BLaER1 treated with 17β-estradiol and CSF1 and Interleukin-3, amounts not matched to agents 10 nM and 100 nM (cell line): ENCODE measurements around the gene SEC24B.
"Not testable (repeated sequence)": the region's sequence is repeated elsewhere in the genome, so short reads cannot be mapped to it uniquely, and the experiment has no call there.

Experiments used
- H3K27ac ChIP-seq, 11 experiments: shearing (Covaris generic); formaldehyde crosslinking; 2 replicates each; pipeline ENCODE4 v1.8.1; 2022
- H3K27me3 ChIP-seq, 11 experiments: shearing (Covaris generic); formaldehyde crosslinking; 2 replicates each; pipeline ENCODE4 v1.8.1; 2022
- H3K36me3 ChIP-seq, 11 experiments: shearing (Covaris generic); formaldehyde crosslinking; 2 replicates each; pipeline ENCODE4 v1.8.1; 2022
- H3K4me1 ChIP-seq, 10 experiments: shearing (Covaris generic); formaldehyde crosslinking; 2 replicates each; pipeline ENCODE4 v1.8.1; 2022
- H3K4me2 ChIP-seq, 11 experiments: shearing (Covaris generic); formaldehyde crosslinking; 2 replicates each; pipeline ENCODE4 v1.8.1; 2022
- H3K4me3 ChIP-seq, 10 experiments: shearing (Covaris generic); formaldehyde crosslinking; 2 replicates each; pipeline ENCODE4 v1.8.1; 2022
- H3K9ac ChIP-seq, 11 experiments: shearing (Covaris generic); formaldehyde crosslinking; 2 replicates each; pipeline ENCODE4 v1.8.1; 2022
- H3K9me3 ChIP-seq, 11 experiments: shearing (Covaris generic); formaldehyde crosslinking; replicated peaks in 1 of 11; 2 replicates each; pipeline ENCODE4 v1.8.1; 2022
- H4K20me1 ChIP-seq, 11 experiments: shearing (Covaris generic); formaldehyde crosslinking; 2 replicates each; pipeline ENCODE4 v1.8.1; 2022
- Cebpa-rat ChIP-seq, 11 experiments: shearing (Covaris generic); IDR thresholded peaks; 2 replicates each; pipeline ENCODE4 v1.8.1; 2022

SEC24B gene

GRCh38 chr4:109440948-109441347, 7.3 kb downstream of the SEC24B start:
- H3K4me3 ChIP-seq: no peak overlapping the region
- TF ChIP-seq Cebpa-rat (IDR thresholded peaks at IDR 0.05): no peak
- no peak overlapping the region for H3K9ac ChIP-seq
- peaks cover 6 to 43% (median 21%) of the 10 kb centered on the region in 11 experiments for H3K36me3 ChIP-seq
- H3K4me2 ChIP-seq: 0 out of 22 replicates have a peak overlapping the region, but pooled peaks of 1 of the 11 experiments have one; percentile 2
- H3K4me1 ChIP-seq: peaks cover 30 to 82% (median 56%) of the 10 kb centered on the region in 10 experiments
- peaks cover under 1 to 12% (median 4%) of the 10 kb centered on the region in 11 experiments; a peak in 13 of 22 replicates for H3K9me3 ChIP-seq
- no peak overlapping the region for H3K27ac ChIP-seq
- H3K27me3 ChIP-seq: no peaks in the 10 kb centered on the region
- H4K20me1 ChIP-seq: peaks cover 92 to 100% (median 100%) of the 10 kb centered on the region in 11 experiments

DNA sequence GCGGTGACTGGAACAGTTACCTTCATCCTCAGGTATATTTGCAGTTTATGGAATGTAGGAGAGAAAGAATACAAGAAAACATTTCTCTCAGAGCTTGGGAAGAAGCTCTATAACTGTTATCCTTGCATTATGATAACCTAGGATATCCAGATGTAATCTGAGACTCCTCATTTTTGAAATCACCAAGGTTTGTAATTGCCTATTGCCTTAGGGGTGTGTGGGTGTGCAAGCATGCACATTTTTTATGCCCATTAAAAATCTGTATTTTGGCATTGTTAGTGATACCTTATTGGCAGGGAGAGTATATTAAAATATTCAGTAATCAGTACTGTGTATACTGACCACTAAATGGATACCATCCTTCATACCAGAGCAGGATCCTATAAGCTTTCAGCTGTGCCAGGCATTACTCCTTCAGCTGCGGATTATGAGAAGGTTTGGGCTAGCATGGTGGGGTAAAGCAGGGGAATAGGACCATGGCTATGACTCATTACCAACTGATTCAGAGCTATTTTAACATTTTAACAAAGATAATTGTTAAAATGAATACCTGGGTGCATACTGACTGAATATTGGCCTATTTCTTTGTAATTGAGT, 8.3 kb downstream of the SEC24B start:
- Histone ChIP-seq H3K27me3 (no peaks in the 10 kb centered on the region), H3K9ac (no peak overlapping the region), H3K4me3 (no peak overlapping the region), H3K4me2 (peak overlapping the region in 2 of 11 experiments; percentile 1 to 21; a peak in 3 of 22 replicates), H3K4me1 (peaks cover 24 to 72% (median 46%) of the 10 kb centered on the region in 10 experiments), H3K27ac (no peak overlapping the region), H3K36me3 (peaks cover 16 to 52% (median 28%) of the 10 kb centered on the region in 11 experiments), H3K9me3 (peaks cover 4 to 16% (median 8%) of the 10 kb centered on the region in 11 experiments; a peak in 14 of 22 replicates), H4K20me1 (peaks cover 90 to 100% (median 100%) of the 10 kb centered on the region in 11 experiments)
- TF ChIP-seq Cebpa-rat (IDR thresholded peaks at IDR 0.05): no peak

GRCh38 chr4:109444182-109444844, 10.7 kb downstream of the SEC24B start:
- peaks cover 7 to 65% (median 27%) of the 10 kb centered on the region in 10 experiments for H3K4me1 ChIP-seq
- H3K27me3 ChIP-seq: no peaks in the 10 kb centered on the region
- no peak for TF ChIP-seq Cebpa-rat (IDR thresholded peaks at IDR 0.05)
- no peak overlapping the region for H3K4me3 ChIP-seq
- peaks cover 88 to 100% (median 100%) of the 10 kb centered on the region in 11 experiments for H4K20me1 ChIP-seq
- H3K27ac ChIP-seq: no peak overlapping the region
- H3K9me3 ChIP-seq: peaks cover 4 to 16% (median 8%) of the 10 kb centered on the region in 11 experiments; a peak in 14 of 22 replicates
- H3K36me3 ChIP-seq: peaks cover 20 to 67% (median 45%) of the 10 kb centered on the region in 11 experiments
- peak overlapping the region in 8 of 11 experiments; percentile 6 to 54 (median 44); a peak in 10 of 22 replicates for H3K4me2 ChIP-seq
- H3K9ac ChIP-seq: no peak overlapping the region

GRCh38 chr4:109447278-109447677, 13.7 kb downstream of the SEC24B start:
- Histone ChIP-seq H4K20me1 (peaks cover 68 to 100% (median 98%) of the 10 kb centered on the region in 11 experiments), H3K4me3 (no peak overlapping the region), H3K36me3 (peaks cover 50 to 79% (median 68%) of the 10 kb centered on the region in 11 experiments), H3K9me3 (peaks cover 8 to 35% (median 16%) of the 10 kb centered on the region in 11 experiments; a peak in 19 of 22 replicates), H3K4me1 (peaks cover 0 to 46% (median 15%) of the 10 kb centered on the region in 10 experiments; a peak in 18 of 20 replicates), H3K27me3 (no peaks in the 10 kb centered on the region), H3K4me2 (no peak overlapping the region), H3K27ac (no peak overlapping the region), H3K9ac (no peak overlapping the region)
- TF ChIP-seq Cebpa-rat (IDR thresholded peaks at IDR 0.05): no peak

- H3K9me3 ChIP-seq: peaks cover 0 to 35% (median 16%) of the 10 kb centered on the region in 11 experiments; a peak in 13 of 22 replicates
- H3K4me3 ChIP-seq: no peak overlapping the region
- peaks cover 57 to 89% (median 82%) of the 10 kb centered on the region in 11 experiments for H3K36me3 ChIP-seq
- no peaks in the 10 kb centered on the region for H3K27me3 ChIP-seq
- H3K27ac ChIP-seq: no peak overlapping the region
- H4K20me1 ChIP-seq: peaks cover 50 to 100% (median 94%) of the 10 kb centered on the region in 11 experiments
- H3K4me2 ChIP-seq: no peak overlapping the region
- H3K4me1 ChIP-seq: peaks cover 0 to 16% (median 0%) of the 10 kb centered on the region in 10 experiments; a peak in 4 of 20 replicates
- no peak overlapping the region for H3K9ac ChIP-seq
- TF ChIP-seq Cebpa-rat (IDR thresholded peaks at IDR 0.05): no peak
Observed at GRCh38 chr4:109451544-109452273, 18.1 kb downstream of the SEC24B start.

GRCh38 chr4:109453110-109453509, 19.5 kb downstream of the SEC24B start:
- peaks cover 61 to 86% (median 76%) of the 10 kb centered on the region in 11 experiments for H3K36me3 ChIP-seq
- H3K4me2 ChIP-seq, H3K27ac ChIP-seq, H3K9ac ChIP-seq, H3K4me3 ChIP-seq, H3K27me3 ChIP-seq: not testable (repeated sequence)
- peaks cover 0 to 42% (median 17%) of the 10 kb centered on the region in 11 experiments; a peak in 13 of 22 replicates for H3K9me3 ChIP-seq
- H4K20me1 ChIP-seq: peaks cover 48 to 100% (median 94%) of the 10 kb centered on the region in 11 experiments
- H3K4me1 ChIP-seq: peaks cover 0 to 12% (median 0%) of the 10 kb centered on the region in 10 experiments; a peak in 4 of 20 replicates

- Histone ChIP-seq H3K4me3 (no peak overlapping the region), H3K4me2 (peak overlapping the region in 2 of 11 experiments; percentile 22 to 31; a peak in 2 of 22 replicates)
Observed at GRCh38 chr4:109462297-109462696, 28.7 kb downstream of the SEC24B start.

GRCh38 chr4:109462802-109463201, 29.2 kb downstream of the SEC24B start:
- Histone ChIP-seq H3K36me3 (peaks cover 51 to 64% (median 55%) of the 10 kb centered on the region in 11 experiments), H3K9me3 (peaks cover 0 to 16% (median under 1%) of the 10 kb centered on the region in 11 experiments; a peak in 7 of 22 replicates), H3K27me3 (no peaks in the 10 kb centered on the region), H3K4me3 (no peak overlapping the region), H3K27ac (no peak overlapping the region), H3K4me2 (no peak overlapping the region), H4K20me1 (peaks cover 17 to 96% (median 67%) of the 10 kb centered on the region in 11 experiments; a peak in 21 of 22 replicates), H3K9ac (no peak overlapping the region), H3K4me1 (peaks cover 0 to 17% (median 0%) of the 10 kb centered on the region in 10 experiments; a peak in 3 of 20 replicates)
- no peak for TF ChIP-seq Cebpa-rat (IDR thresholded peaks at IDR 0.05)

More at GRCh38 chr4:109462297-109462696, 28.7 kb downstream of the SEC24B start:
- Histone ChIP-seq H3K36me3 (peaks cover 51 to 66% (median 56%) of the 10 kb centered on the region in 11 experiments), H3K27ac (no peak overlapping the region), H3K9me3 (peaks cover 0 to 16% (median 4%) of the 10 kb centered on the region in 11 experiments; a peak in 8 of 22 replicates), H3K9ac (no peak overlapping the region), H3K4me1 (peaks cover 0 to 17% (median 0%) of the 10 kb centered on the region in 10 experiments; a peak in 3 of 20 replicates), H4K20me1 (peaks cover 22 to 96% (median 67%) of the 10 kb centered on the region in 11 experiments; a peak in 21 of 22 replicates), H3K27me3 (no peaks in the 10 kb centered on the region)
- no peak for TF ChIP-seq Cebpa-rat (IDR thresholded peaks at IDR 0.05)
